ENCODE results near the gene FBXO24. TPM values are rescaled to one million over a fixed set of nuclear protein-coding genes. Genes with fewer than 3 reads are reported as not detected.

FBXO24 gene
- total and polyA plus RNA-seq, 11 donors = 0.11 to 0.75 (median 0.31) TPM; not detected in 4

GRCh38 chr7:100571829-100572116, 14.4 kb upstream of the FBXO24 start:
- no peak overlapping the region for H3K27ac ChIP-seq
- no peaks in the 10 kb centered on the region for H3K27me3 ChIP-seq
- H3K9me3 ChIP-seq = no peaks in the 10 kb centered on the region
- no peak overlapping the region for H3K4me3 ChIP-seq
- TF ChIP-seq POLR2A (IDR thresholded peaks at IDR 0.05) (no peak), CTCF (IDR thresholded peaks at IDR 0.05) (no peak)
- H3K4me1 ChIP-seq = peaks cover 0 to 26% (median 13%) of the 10 kb centered on the region in 12 donors
- ATAC-seq (no peak), DNase-seq (peak in 1 of 5 donors; percentile 6)
- intact Hi-C loops (cut with DNase I) = loop anchor here in 1 of 10 donors (2.0 kb wide), 1 partner anchor 13 kb away; no protein-coding TSS in a partner anchor
- WGBS, 4 donors = 98 to 100% (median 99%) methylated on average over 1 to 2 of the region's 2 CpGs
- peaks cover under 1 to 35% (median 28%) of the 10 kb centered on the region in 9 donors for H3K36me3 ChIP-seq

GRCh38 chr7:100572281-100572948, 13.7 kb upstream of the FBXO24 start:
- Histone ChIP-seq H3K27me3 (no peaks in the 10 kb centered on the region), H3K4me1 (peaks cover 0 to 26% (median 13%) of the 10 kb centered on the region in 12 donors), H3K36me3 (peaks cover 3 to 41% (median 35%) of the 10 kb centered on the region in 9 donors), H3K9me3 (no peaks in the 10 kb centered on the region), H3K27ac (no peak overlapping the region), H3K4me3 (no peak overlapping the region)
- intact Hi-C loops (cut with DNase I) = no loop called here
- TF ChIP-seq POLR2A (IDR thresholded peaks at IDR 0.05) (no peak), CTCF (IDR thresholded peaks at IDR 0.05) (no peak)
- 84 to 87% (median 86%) methylated on average over 18 to 20 of the region's 20 CpGs for WGBS, 4 donors
- DNase-seq (peak in 3 of 5 donors; percentile 19 to 52 (median 24)), ATAC-seq (no peak)

- ATAC-seq (no peak), DNase-seq (peak in 3 of 5 donors; percentile 17 to 47 (median 20))
- no peak for TF ChIP-seq CTCF (IDR thresholded peaks at IDR 0.05)
- TF ChIP-seq POLR2A (IDR thresholded peaks at IDR 0.05) = no peak
- Histone ChIP-seq H3K27ac (no peak overlapping the region), H3K36me3 (peaks cover 3 to 48% (median 42%) of the 10 kb centered on the region in 9 donors), H3K4me3 (no peak overlapping the region), H3K9me3 (no peaks in the 10 kb centered on the region), H3K27me3 (no peaks in the 10 kb centered on the region), H3K4me1 (peaks cover 0 to 26% (median 13%) of the 10 kb centered on the region in 12 donors)
- 93 to 96% (median 95%) methylated on average over 22 to 30 of the region's 30 CpGs for WGBS, 4 donors
- intact Hi-C loops (cut with DNase I) = no loop called here
These were observed 13.0 kb upstream of the FBXO24 start for GRCh38 chr7:100572949-100573675.

GRCh38 chr7:100573691-100574361, 12.3 kb upstream of the FBXO24 start, which contains the start of gene SAP25:
SAP25 (minus strand) TSS chr7:100573900; CDS start chr7:100573742, 158 bp downstream.
- no peak within 1 kb of the TSS for H3K4me3 ChIP-seq
- 91 to 93% (median 92%) methylated on average over 40 to 70 of the region's 70 CpGs for WGBS, 4 donors
- no peak within 1 kb of the TSS for H3K27ac ChIP-seq
- no peak for ATAC-seq
- intact Hi-C loops (cut with DNase I) = no loop called here
- peaks cover 0 to 23% (median 13%) of the 10 kb centered on the region in 12 donors for H3K4me1 ChIP-seq
- peak in 2 of 5 donors; percentile 18 to 58 for DNase-seq
- no peak for TF ChIP-seq POLR2A (IDR thresholded peaks at IDR 0.05)
- TF ChIP-seq CTCF (IDR thresholded peaks at IDR 0.05) = no peak
- no peaks in the 10 kb centered on the region for H3K27me3 ChIP-seq
- no peaks in the 10 kb centered on the region for H3K9me3 ChIP-seq
- peaks cover 3 to 55% (median 49%) of the 10 kb centered on the region in 9 donors for H3K36me3 ChIP-seq

All from heart left ventricle (tissue), 16 donors.